HG03108 (cell line): Measurements from ENCODE around the gene AGAP4.
"Not testable (repeated sequence)": the region's sequence is repeated elsewhere in the genome, so short reads cannot be mapped to it uniquely, and the experiment has no call there.

Experiments used
- ATAC-seq: cut with Tn5 transposase; IDR thresholded peaks from one replicate; pipeline ENCODE4 v1.9.1; 2021; ENCODE audit warnings: moderate library complexity; ENCODE audit not compliant: unreplicated experiment

AGAP4 gene

DNA sequence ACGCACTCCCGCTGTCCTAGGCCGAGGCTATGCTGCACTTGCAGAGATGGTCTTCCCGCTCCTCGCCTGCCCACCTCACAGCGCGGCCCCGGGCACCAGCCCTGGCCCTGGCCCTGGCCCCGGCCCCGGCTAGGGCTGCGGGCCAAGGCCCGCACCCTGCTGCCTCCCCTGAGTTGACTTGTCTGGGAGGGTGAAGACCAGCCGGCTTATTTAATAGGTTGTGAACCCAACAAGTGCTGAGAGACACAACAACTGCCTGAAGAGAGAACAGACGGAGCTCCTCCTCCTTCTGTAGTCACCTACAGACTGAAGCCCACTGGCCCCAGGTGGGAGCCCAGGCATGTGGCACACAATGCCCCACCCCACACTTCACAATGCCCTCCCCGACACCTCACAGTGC is at the start of gene AGAP4:
AGAP4 (minus strand) TSS at position 101 of the 400 bp plus-strand sequence. CDS start 153 bp downstream, outside the sequence.
- not testable (repeated sequence) for ATAC-seq

GRCh38 chr10:45890721-45891120 is 43.4 kb upstream of the AGAP4 start:
- ATAC-seq = not testable (repeated sequence)

DNA sequence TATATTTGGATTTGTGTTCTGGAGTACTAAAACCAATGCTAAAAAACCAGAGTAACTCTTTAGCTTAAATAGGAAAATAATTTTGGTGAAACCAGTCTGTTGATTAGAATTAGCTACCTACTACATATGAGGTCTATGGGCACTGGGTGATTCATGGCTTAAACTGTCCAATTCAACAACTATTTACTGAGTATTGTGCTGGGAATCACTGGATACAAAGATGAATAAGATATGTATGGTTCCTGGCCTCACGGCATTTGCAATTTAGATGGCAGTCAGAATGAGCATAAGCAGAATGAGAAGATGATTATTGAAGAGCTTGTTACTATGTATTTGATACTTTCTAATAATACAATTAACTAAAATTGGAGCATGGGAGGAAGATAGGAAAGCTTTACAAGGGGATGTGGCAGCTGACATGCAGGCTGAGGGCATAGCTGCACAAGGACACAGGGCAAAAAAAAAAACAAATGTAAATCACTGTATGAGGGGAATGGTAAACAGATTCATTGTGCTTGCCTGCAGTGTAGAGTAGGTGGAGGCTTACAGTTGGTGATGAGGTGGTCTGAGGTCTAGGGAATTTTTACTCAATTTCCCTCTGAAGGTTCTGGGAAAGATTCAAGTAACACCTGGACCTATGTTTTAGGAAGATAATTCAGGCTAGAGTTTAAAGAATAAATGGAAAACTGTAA is 42.4 kb upstream of the AGAP4 start:
- ATAC-seq = not testable (repeated sequence)

DNA sequence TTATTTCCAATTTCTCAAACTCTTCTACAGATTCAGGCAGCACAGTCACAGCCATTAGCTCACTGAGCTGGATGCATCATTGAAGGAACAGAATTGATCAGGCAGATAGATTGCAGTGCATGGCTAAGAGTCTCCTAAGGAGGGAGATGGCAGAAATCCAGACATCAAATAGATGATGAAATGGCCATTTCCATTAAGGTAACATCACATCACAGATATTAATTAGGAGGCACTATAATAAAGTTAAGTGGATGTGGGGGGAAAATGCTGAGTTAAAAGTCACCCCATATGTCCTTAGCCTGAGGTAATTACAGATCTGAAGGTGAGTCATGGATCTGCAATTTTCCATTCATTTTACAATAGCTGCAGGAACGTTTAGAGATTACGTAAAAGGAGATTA is 35.6 kb upstream of the AGAP4 start:
- not testable (repeated sequence) for ATAC-seq

- ATAC-seq = not testable (repeated sequence)
Observed at GRCh38 chr10:45865404-45865803, 18.1 kb upstream of the AGAP4 start.

- ATAC-seq = not testable (repeated sequence)
Observed at GRCh38 chr10:45864264-45864663, 17.0 kb upstream of the AGAP4 start.

- ATAC-seq = not testable (repeated sequence)
Observed at GRCh38 chr10:45863632-45864031, 16.3 kb upstream of the AGAP4 start.

DNA sequence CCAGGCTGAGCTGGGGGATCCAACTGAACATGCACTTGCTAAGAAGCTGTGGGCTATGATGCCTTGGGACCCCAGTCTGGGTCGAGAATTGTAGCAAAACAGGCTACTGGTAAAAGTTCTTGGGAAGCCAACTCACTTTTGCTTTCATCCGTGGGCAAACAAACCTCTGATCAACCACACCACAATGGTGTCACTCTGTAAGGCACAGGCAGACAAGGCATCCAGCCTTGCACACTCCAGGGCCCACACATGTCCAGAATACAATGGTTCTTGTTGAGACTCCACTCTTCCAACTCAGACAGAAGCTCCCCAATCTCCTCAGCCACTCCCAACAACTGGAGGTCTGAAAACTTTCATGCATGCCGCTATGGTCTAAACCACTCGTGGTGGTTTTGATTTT is 10.6 kb upstream of the AGAP4 start:
- ATAC-seq = not testable (repeated sequence)

DNA sequence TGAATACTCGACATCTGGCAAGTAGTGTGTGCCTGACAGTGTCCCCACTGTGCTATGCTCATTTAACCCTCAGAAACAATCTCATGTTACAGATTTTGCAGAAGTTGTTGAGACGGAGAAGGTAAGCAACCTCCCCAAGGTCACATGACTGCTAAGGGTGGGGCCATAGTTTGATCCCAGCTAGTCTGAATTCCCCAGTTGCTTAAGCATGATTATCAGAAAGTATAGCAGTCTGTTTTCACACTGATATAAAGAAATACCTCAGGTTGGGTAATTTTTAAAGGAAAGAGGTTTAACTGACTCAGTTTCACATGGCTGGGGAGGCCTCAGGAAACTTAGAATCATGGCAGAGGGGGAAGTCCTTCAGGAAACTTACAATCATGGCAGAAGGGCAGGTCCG is 1.2 kb upstream of the AGAP4 start:
- not testable (repeated sequence) for ATAC-seq

DNA sequence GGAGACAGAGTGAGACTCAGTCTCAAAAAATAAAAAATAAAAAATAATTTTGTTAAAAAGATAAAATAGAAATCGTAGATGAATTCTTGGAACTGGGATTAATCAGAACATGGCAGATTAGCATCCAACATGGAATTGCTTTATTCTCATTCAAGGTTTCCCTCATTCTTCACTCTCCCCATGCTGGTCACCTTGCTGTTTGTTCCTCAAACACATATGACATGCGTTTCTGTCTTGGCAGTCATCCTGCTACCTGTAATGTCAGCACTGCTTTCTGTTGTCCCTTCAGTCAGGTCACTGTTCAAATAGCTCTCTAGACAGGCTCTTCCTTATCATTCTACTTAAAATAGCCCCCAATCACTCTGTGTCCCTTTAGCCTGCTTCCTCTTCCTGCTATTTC is 24.4 kb downstream of the AGAP4 start:
- not testable (repeated sequence) for ATAC-seq

- ATAC-seq = not testable (repeated sequence)
Observed at GRCh38 chr10:45820107-45820830, 27.0 kb downstream of the AGAP4 start.

DNA sequence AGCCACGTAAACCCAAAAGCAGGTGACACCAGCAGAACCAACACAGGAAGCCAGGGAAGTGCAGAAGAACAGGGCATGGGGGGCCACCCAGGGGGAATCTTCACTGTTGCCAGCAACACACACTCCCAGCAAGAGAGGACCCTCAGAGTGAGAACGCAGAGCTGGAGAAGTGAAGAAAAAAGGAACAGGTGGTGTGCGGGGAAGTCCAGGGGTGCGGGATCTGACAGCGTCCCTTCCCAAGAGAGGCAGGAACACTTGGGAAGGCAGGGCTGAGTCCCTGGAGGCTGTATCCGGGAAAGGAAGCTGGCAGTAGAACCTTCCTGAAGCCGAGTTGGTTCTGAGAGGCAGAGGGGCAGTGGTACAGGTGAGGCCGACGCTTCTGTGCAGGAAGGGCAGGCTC is 27.7 kb downstream of the AGAP4 start:
- no peak for ATAC-seq

DNA sequence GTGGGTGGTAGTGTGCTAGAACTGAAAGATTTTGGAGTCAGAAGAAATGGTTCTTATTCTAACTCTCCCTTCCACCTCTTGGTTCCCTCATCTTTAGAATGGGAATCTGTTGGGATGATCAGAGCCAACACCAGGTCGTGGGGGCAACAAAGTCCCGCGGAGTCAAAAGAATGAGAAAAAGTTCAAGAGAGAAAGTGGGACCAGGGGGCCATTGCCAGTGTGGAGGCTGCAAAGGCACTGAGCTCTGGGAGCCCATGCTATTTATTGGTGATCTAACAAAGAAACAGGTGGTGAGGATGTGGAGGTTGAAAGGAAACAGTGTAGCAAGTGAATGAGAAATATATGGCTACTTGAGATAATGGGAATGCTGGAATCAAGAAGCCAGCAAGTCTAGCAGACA is 29.4 kb downstream of the AGAP4 start:
- ATAC-seq = no peak

DNA sequence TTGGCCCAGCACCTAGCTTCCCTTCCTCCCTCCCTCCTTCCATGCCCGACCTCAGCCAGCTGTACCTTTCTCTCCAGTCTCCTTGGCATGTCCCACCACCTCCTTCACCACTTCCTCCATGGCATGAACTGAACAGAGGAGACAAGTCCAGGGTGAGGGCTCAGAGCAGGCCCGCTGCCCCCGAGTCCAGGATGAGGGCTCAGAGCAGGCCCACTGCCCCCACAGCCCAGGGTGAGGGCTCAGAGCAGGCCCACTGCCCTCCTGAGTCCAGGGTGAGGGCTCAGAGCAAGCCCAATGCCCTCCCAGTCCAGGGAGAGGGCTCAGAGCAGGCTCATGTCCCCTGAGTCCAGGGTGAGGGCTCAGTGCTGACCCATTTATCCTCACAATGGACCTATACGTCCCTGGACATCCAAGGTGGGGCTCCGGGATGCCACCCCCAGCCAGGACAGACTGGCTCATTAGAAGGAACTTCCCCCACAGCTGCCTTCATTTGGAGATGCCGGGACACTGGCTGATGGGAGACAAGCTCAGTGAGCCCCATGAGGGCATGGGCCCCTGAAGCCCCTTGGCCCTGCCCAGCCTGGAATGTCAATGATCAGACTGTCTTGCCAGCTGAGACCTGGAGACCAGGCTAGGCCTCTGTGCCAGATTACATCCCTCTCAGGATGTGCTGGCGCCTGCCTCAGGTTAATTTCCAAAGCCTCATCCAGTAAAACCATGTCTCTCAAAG is 30.0 kb downstream of the AGAP4 start:
- ATAC-seq = no peak

GRCh38 chr10:45814146-45814545 is 33.2 kb downstream of the AGAP4 start:
- ATAC-seq = not testable (repeated sequence)

DNA sequence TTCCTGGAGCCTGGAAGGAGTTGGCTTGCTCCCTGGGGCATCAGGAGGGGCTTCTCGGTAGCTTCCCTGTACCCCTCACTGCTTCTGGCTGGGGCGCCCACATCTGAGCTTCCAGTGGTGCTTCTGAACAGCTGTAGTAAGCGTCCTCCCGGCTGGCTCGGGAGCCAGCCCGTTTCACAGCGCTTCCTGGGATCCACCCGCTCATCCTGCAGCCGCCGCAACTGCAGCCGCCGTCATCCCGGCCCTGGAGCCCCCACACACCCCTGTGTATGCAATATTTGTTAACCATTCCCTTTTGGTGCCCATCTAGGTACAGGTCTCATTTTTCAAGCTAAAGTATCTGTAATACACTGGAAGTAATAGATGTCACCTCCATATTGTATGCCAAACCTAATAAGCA is 34.3 kb downstream of the AGAP4 start:
- not testable (repeated sequence) for ATAC-seq

- ATAC-seq = no peak
Observed at GRCh38 chr10:45811075-45811474, 36.2 kb downstream of the AGAP4 start.

GRCh38 chr10:45809837-45810236 is 37.5 kb downstream of the AGAP4 start:
- no peak for ATAC-seq

GRCh38 chr10:45804996-45805395 is 42.3 kb downstream of the AGAP4 start:
- ATAC-seq = not testable (repeated sequence)

GRCh38 chr10:45803060-45804010 is 44.0 kb downstream of the AGAP4 start:
- not testable (repeated sequence) for ATAC-seq
